Measurements from ENCODE around the gene PLXNA3. TPM values are rescaled to one million over a fixed set of nuclear protein-coding genes. Genes with fewer than 3 reads are reported as not detected.

PLXNA3 gene
- total RNA-seq, 1 experiment from 2014 or later, result 36.3 TPM

- H3K4me2 ChIP-seq (ENCODE audit: insufficient read depth, insufficient read length, low read length), result no peak overlapping the region
- no peak overlapping the region for H3K4ac ChIP-seq (ENCODE audit: low read depth, low read length)
- no peak overlapping the region for H3K14ac ChIP-seq (ENCODE audit: insufficient read depth, low read length)
- peaks cover 15% of the 10 kb centered on the region for H3K23me2 ChIP-seq (ENCODE audit: insufficient read length, low read depth, low read length, poor library complexity, severe bottlenecking)
- no peak overlapping the region for H2BK12ac ChIP-seq (ENCODE audit: insufficient read length, low read depth, low read length)
- H4K20me1 ChIP-seq (ENCODE audit: control insufficient read depth, insufficient read depth, insufficient read length), result no peaks in the 10 kb centered on the region
- H3K79me1 ChIP-seq (ENCODE audit: insufficient read depth, low read depth, low read length, poor library complexity, severe bottlenecking), result no peaks in the 10 kb centered on the region
- Mint-ChIP-seq H3K27me3 (ENCODE audit: low read depth) (peaks cover 3% of the 10 kb centered on the region), H3K27ac (no peak overlapping the region; a peak in 1 of 7 replicates), H3K4me3 (no peak overlapping the region), H3K4me1 (peaks cover 14 to 17% of the 10 kb centered on the region in 2 experiments), H3K36me3 (ENCODE audit: insufficient read depth in 1 of 3, low read depth in 3 of 3) (peaks cover 16 to 25% (median 18%) of the 10 kb centered on the region in 3 experiments), H3K9me3 (peaks cover 55 to 63% of the 10 kb centered on the region in 2 experiments)
- H2BK20ac ChIP-seq (ENCODE audit: low read depth, low read length, poor library complexity, severe bottlenecking), result no peak overlapping the region
- H2BK15ac ChIP-seq (ENCODE audit: low read depth, low read length), result no peak overlapping the region
- H3K4me1 ChIP-seq (ENCODE audit: insufficient read depth, low read length), result no peaks in the 10 kb centered on the region
- H3T11ph ChIP-seq (ENCODE audit: low read length), result no peak overlapping the region
- no peak overlapping the region for H3K23ac ChIP-seq (ENCODE audit: insufficient read length, low read depth, low read length)
- no peak overlapping the region for H3K18ac ChIP-seq (ENCODE audit: insufficient read length, low read depth, low read length)
- DNase-seq, result no peak
- peaks cover 25% of the 10 kb centered on the region for H3K9me3 ChIP-seq (ENCODE audit: control insufficient read depth, low read depth, low read length)
- H2AFZ ChIP-seq (ENCODE audit: low read length), result no peak overlapping the region
- H2AK5ac ChIP-seq (ENCODE audit: insufficient read length, low read length), result no peak overlapping the region
- WGBS (ENCODE audit: extremely low coverage, insufficient read length, low lambda C conversion rate), result no CpG with 5 or more reads among the region's 2 CpGs
- H3K56ac ChIP-seq (ENCODE audit: insufficient read length, low read depth, low read length), result no peak overlapping the region
- no peak overlapping the region for H3K9ac ChIP-seq (ENCODE audit: extremely low read depth, insufficient read length, low read length)
- H4K91ac ChIP-seq (ENCODE audit: insufficient read length, low read depth, low read length), result no peak overlapping the region
- no peaks in the 10 kb centered on the region for H3K79me2 ChIP-seq (ENCODE audit: insufficient read depth, low read length)
- H4K5ac ChIP-seq (ENCODE audit: insufficient read length, low read depth, low read length), result no peak overlapping the region
- no peaks in the 10 kb centered on the region for H3K27me3 ChIP-seq (ENCODE audit: insufficient read depth, low read length)
- H2BK5ac ChIP-seq (ENCODE audit: insufficient read length, low read length), result no peak overlapping the region
- TF ChIP-seq CTCF (conservative IDR thresholded peaks at IDR 0.05), result no peak
- no peak overlapping the region for H4K8ac ChIP-seq (replicated peaks; ENCODE audit: insufficient read length, low read depth, low read length)
- H2BK120ac ChIP-seq (ENCODE audit: low read depth, low read length, poor library complexity, severe bottlenecking), result no peak overlapping the region
- H3K27ac ChIP-seq (ENCODE audit: insufficient read length, low read depth, low read length), result no peak overlapping the region
Observed at GRCh38 chrX:154513716-154514115, 55.6 kb downstream of the PLXNA3 start.
